Measurements from ENCODE around the gene INAFM2. TPM values are rescaled to one million over a fixed set of nuclear protein-coding genes. Genes with fewer than 3 reads are reported as not detected.

INAFM2 gene
- total and polyA plus RNA-seq, 4 donors, result 26.0 to 70.0 (median 56.5) TPM

DNA sequence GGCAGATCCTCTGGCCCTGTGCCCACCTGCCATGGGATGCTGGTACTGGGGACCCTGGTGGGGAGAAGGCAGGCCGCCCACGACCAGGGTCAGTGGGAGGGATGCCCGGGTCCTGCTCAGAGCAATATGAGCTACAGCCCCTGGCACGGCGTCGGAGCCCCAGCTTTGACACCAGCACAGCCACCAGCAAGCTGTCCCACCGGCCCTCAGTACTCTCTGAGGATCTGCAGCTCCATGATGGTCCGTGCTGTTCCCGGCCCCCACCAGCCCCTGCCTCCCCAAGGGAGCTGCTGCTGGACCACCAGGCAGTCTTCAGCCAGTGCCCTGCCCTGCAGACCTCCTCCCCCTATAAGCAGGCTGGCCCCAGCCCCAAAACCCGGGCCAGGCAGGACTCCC is 46.0 kb downstream of the INAFM2 start:
- ATAC-seq (ENCODE audit: low FRiP score), result no peak
- intact Hi-C loops (cut with DNase I), result loop anchor here (5.0 kb wide), 4 partner anchors 38 to 92 kb away; partner anchors contain the start of genes INAFM2 (in 1 of the 2) and IVD (in 1 of the 2)
- peak in 1 of 2 donors; percentile 71 for DNase-seq
- no peak overlapping the region for H3K4me3 ChIP-seq (ENCODE audit: low read length in 2 of 2)
- H3K27me3 ChIP-seq (ENCODE audit: control insufficient read depth in 1 of 2, insufficient read depth in 2 of 2, low read length in 1 of 2), result no peaks in the 10 kb centered on the region
- H3K4me1 ChIP-seq (ENCODE audit: control insufficient read depth in 1 of 2, insufficient read depth in 2 of 2, low read length in 2 of 2), result no peaks in the 10 kb centered on the region
- no peaks in the 10 kb centered on the region for H3K9me3 ChIP-seq (ENCODE audit: control insufficient read depth, low read length)
- 92 to 93% methylated on average over 10 of the region's 10 CpGs for WGBS, 2 donors
- no peaks in the 10 kb centered on the region for H3K36me3 ChIP-seq (ENCODE audit: control insufficient read depth in 1 of 2, insufficient read depth in 2 of 2, low read length in 1 of 2)
- no peak overlapping the region for H3K27ac ChIP-seq (ENCODE audit: low read depth in 1 of 2, low read length in 2 of 2)

DNA sequence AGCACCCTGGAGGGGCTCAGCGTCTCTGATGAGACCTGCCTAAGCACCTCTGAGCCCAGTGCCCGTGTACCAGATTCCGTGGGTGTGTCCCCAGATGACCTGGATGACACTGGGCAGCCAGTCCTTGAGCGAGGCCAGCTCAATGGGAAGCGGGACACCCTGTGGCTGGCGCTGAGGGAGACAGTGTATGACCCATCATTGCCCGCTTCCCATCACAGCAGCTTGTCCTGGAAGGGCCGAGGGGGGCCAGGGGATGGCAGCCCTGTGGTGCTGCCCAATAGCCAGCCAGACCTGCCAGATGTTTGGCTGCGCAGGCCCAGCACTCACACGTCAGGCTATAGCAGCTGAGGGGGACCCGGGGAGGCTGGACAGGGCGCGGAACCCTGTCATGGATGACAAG is 46.5 kb downstream of the INAFM2 start:
- peak in 1 of 2 donors; percentile 55 for DNase-seq
- H3K36me3 ChIP-seq (ENCODE audit: control insufficient read depth in 1 of 2, insufficient read depth in 2 of 2, low read length in 1 of 2), result no peaks in the 10 kb centered on the region
- no peak overlapping the region for H3K27ac ChIP-seq (ENCODE audit: low read depth in 1 of 2, low read length in 2 of 2)
- no peak for ATAC-seq (ENCODE audit: low FRiP score)
- WGBS, 2 donors, result 94 to 95% methylated on average over 13 of the region's 13 CpGs
- H3K9me3 ChIP-seq (ENCODE audit: control insufficient read depth, low read length), result no peaks in the 10 kb centered on the region
- no peak overlapping the region for H3K4me3 ChIP-seq (ENCODE audit: low read length in 2 of 2)
- H3K4me1 ChIP-seq (ENCODE audit: control insufficient read depth in 1 of 2, insufficient read depth in 2 of 2, low read length in 2 of 2), result no peaks in the 10 kb centered on the region
- intact Hi-C loops (cut with DNase I), result loop anchor here (5.0 kb wide), 4 partner anchors 37 to 93 kb away; partner anchors contain the start of genes INAFM2 (in 1 of the 2) and IVD (in 1 of the 2)
- no peaks in the 10 kb centered on the region for H3K27me3 ChIP-seq (ENCODE audit: control insufficient read depth in 1 of 2, insufficient read depth in 2 of 2, low read length in 1 of 2)

DNA sequence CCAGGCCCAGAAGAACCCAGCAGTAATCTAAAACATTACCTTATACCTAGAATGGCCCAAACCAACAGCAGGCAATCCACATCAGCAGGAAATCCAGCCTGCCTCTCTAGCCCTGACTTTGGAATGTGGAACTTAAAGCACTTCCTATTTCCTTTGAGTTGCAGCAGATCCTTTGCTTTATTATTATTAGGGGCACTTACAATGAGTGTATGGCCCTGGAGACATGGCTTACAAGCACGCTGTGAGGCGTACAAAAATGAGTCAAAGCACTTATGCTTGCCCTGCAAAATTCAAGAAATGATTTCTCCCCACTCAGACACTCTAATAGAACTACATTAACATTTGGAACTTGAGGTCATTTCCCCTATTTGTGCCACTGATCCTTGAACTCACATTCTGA is 49.5 kb downstream of the INAFM2 start:
- Histone ChIP-seq H3K4me3 (ENCODE audit: low read length in 2 of 2) (no peak overlapping the region), H3K27me3 (ENCODE audit: control insufficient read depth in 1 of 2, insufficient read depth in 2 of 2, low read length in 1 of 2) (no peaks in the 10 kb centered on the region), H3K4me1 (ENCODE audit: control insufficient read depth in 1 of 2, insufficient read depth in 2 of 2, low read length in 2 of 2) (no peaks in the 10 kb centered on the region), H3K27ac (ENCODE audit: low read depth in 1 of 2, low read length in 2 of 2) (no peak overlapping the region), H3K9me3 (ENCODE audit: control insufficient read depth, low read length) (no peaks in the 10 kb centered on the region), H3K36me3 (ENCODE audit: control insufficient read depth in 1 of 2, insufficient read depth in 2 of 2, low read length in 1 of 2) (no peaks in the 10 kb centered on the region)
- intact Hi-C loops (cut with DNase I), result no loop called here
- 49 to 70% methylated on average over 2 of the region's 2 CpGs for WGBS, 2 donors
- ATAC-seq (ENCODE audit: low FRiP score) (no peak), DNase-seq (no peak)

Other genes starting within 250 kb of the INAFM2 start
- 10 to 100 TPM in 1 of 2 donors, 1 to 10 TPM in 1; 6.0 to 17.3 TPM for gene BMF, start 214.8 kb upstream of the INAFM2 start, total RNA-seq
- 1 to 10 TPM; 4.3 to 5.6 TPM for gene BMF, start 214.8 kb upstream of the INAFM2 start, polyA plus RNA-seq
- gene BUB1B, start 162.6 kb upstream of the INAFM2 start, total RNA-seq, result 1 to 10 TPM in 1 of 2 donors, under 1 TPM in 1; 0.84 to 5.0 TPM
- 1 to 10 TPM in 1 of 2 donors, under 1 TPM in 1; 0.51 to 3.0 TPM for gene BUB1B, start 162.6 kb upstream of the INAFM2 start, polyA plus RNA-seq
- under 1 TPM; 0.81 to 0.91 TPM for gene PAK6, start 84.6 kb upstream of the INAFM2 start, total RNA-seq
- gene PAK6, start 84.6 kb upstream of the INAFM2 start, polyA plus RNA-seq, result not detected
- not detected for gene ANKRD63, start 40.6 kb upstream of the INAFM2 start, total RNA-seq
- gene ANKRD63, start 40.6 kb upstream of the INAFM2 start, polyA plus RNA-seq, result not detected
- 10 to 100 TPM; 23.6 to 55.8 TPM for gene PLCB2, start 15.8 kb upstream of the INAFM2 start, total RNA-seq
- 1 to 10 TPM; 5.8 to 7.2 TPM for gene PLCB2, start 15.8 kb upstream of the INAFM2 start, polyA plus RNA-seq
- gene CCDC9B, start 17.2 kb downstream of the INAFM2 start, total RNA-seq, result 10 to 100 TPM; 59.6 to 66.6 TPM
- 10 to 100 TPM; 16.2 to 44.2 TPM for gene CCDC9B, start 17.2 kb downstream of the INAFM2 start, polyA plus RNA-seq
- gene PHGR1, start 27.3 kb downstream of the INAFM2 start, total RNA-seq, result not detected
- gene PHGR1, start 27.3 kb downstream of the INAFM2 start, polyA plus RNA-seq, result 1,000 to 10,000 TPM in 1 of 2 donors, 10 to 100 TPM in 1; 45.9 to 1,323 TPM
- gene DISP2, start 34.5 kb downstream of the INAFM2 start, total RNA-seq, result under 1 TPM; 0.49 to 0.60 TPM
- under 1 TPM; 0.08 to 0.13 TPM for gene DISP2, start 34.5 kb downstream of the INAFM2 start, polyA plus RNA-seq
- 1 to 10 TPM; 3.1 to 6.6 TPM for gene KNSTRN, start 59.0 kb downstream of the INAFM2 start, total RNA-seq
- gene KNSTRN, start 59.0 kb downstream of the INAFM2 start, polyA plus RNA-seq, result 1 to 10 TPM; 4.1 to 7.6 TPM
- 10 to 100 TPM; 41.7 to 63.0 TPM for gene IVD, start 82.1 kb downstream of the INAFM2 start, total RNA-seq
- 10 to 100 TPM; 16.4 to 48.4 TPM for gene IVD, start 82.1 kb downstream of the INAFM2 start, polyA plus RNA-seq
- 10 to 100 TPM; 17.5 to 21.2 TPM for gene BAHD1, start 117.3 kb downstream of the INAFM2 start, total RNA-seq
- 1 to 10 TPM; 4.8 to 9.4 TPM for gene BAHD1, start 117.3 kb downstream of the INAFM2 start, polyA plus RNA-seq
- gene CHST14, start 147.3 kb downstream of the INAFM2 start, total RNA-seq, result 10 to 100 TPM; 14.0 to 21.4 TPM
- 10 to 100 TPM in 1 of 2 donors, 1 to 10 TPM in 1; 2.8 to 15.6 TPM for gene CHST14, start 147.3 kb downstream of the INAFM2 start, polyA plus RNA-seq
- 10 to 100 TPM; 32.0 to 34.0 TPM for gene CCDC32, start 241.3 kb downstream of the INAFM2 start, total RNA-seq
- gene CCDC32, start 241.3 kb downstream of the INAFM2 start, polyA plus RNA-seq, result 10 to 100 TPM; 18.8 to 27.4 TPM
- gene RPUSD2, start 245.6 kb downstream of the INAFM2 start, total RNA-seq, result 1 to 10 TPM; 4.8 to 6.1 TPM
- 1 to 10 TPM; 3.4 to 4.4 TPM for gene RPUSD2, start 245.6 kb downstream of the INAFM2 start, polyA plus RNA-seq

Data from aorta (tissue), 5 donors.